Limb (tissue), 2 donors: ENCODE measurements around the gene CDK2.
A peak's percentile ranks its signal among the peaks of the same experiment; 100 is the strongest.
"Not testable (repeated sequence)": the region's sequence is repeated elsewhere in the genome, so short reads cannot be mapped to it uniquely, and the experiment has no call there.

Source experiments
- DNase-seq, 2 donors: peaks; one replicate each; pipeline ENCODE4 v3.0.0-alpha.2; 2016; ENCODE audit errors: extremely low spot score in 2 of 2

Gene CDK2

DNA sequence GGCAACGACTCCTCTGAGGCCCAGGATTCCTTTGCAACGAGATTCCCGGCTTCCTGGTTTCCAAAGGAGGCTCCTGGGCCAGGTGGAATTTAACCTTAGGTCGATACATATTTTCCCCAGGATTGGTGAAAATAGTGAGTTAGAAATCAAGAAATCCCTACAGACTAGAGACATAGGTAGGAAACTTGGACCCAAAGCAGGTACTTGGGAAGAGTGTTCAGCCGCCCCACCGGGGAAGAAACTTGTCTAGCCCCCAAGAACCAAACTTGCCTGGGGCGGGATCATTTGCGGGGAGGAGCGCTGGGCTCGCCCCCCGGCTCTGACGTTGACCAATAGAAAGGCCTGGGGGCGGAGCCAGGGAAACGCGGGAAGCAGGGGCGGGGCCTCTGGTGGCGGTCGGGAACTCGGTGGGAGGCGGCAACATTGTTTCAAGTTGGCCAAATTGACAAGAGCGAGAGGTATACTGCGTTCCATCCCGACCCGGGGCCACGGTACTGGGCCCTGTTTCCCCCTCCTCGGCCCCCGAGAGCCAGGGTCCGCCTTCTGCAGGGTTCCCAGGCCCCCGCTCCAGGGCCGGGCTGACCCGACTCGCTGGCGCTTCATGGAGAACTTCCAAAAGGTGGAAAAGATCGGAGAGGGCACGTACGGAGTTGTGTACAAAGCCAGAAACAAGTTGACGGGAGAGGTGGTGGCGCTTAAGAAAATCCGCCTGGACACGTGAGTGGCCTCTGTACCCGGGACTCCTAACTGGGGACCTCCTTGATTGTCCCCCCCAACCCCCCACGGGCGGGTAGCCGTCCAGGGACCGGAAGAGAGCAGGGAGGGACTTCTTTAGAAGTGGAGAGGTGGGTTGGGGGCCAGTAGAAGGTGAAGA, at the start of gene CDK2:
TSS of gene CDK2 (plus strand) at position 423 of the 874 bp plus-strand sequence. CDS start at position 602, 179 bp downstream.
- DNase-seq: peak; percentile 94

DNA sequence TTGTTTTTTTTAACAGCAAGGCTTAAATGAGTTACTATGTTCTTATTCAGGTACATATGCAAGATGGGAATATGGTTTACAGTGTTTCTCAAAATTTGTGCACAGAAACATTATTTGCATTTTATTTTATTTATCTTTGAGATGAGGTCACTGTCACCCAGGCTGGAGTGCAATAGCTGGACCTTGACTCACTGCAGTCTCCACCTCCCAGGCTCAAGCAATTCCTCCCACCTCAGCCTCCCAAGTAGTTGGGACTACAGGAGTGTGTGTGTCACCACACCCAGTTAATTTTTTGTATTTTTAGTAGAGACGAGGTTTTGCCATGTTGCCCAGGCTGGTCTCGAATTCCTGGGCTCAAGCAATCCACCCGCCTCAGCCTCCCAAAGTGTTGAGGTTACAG, 47.6 kb upstream of the CDK2 start:
- DNase-seq: not testable (repeated sequence)

DNA sequence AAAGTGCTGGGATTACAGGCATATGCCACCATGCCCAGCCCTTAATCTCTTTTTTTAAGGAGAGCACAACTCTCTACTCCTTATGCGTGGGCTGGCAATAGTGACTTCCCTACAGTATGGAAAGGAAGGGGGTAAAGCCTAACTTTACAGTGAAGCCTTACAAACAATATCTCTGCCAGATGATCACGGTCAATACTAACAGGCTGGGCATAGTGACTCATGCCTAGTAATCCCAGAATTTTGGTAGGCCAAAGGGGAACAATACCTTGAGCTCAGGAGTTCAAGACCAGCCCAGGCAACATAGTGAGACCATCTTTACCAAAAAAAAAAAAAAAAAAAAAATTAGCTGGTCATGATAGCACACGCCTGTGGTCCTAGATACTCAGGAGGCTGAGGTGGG, 44.5 kb upstream of the CDK2 start:
- no peak for DNase-seq

DNA sequence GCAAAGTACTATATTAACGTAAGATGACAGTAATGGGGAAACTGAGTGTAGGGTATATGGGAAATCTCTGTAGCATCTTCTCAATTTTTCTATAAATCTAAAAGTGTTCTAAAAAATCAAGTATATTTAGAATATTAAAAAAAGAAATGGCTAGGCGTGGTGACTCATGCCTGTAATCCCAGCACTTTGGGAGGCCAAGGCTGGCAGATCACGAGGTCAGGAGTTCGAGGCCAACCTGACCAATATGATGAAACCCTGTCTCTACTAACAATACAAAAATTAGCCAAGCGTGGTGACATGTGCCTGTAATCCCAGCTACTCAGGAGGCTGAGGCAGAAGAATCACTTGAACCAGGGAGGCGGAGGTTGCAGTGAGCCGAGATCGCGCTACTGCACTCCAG, 43.0 kb upstream of the CDK2 start:
- not testable (repeated sequence) for DNase-seq

DNA sequence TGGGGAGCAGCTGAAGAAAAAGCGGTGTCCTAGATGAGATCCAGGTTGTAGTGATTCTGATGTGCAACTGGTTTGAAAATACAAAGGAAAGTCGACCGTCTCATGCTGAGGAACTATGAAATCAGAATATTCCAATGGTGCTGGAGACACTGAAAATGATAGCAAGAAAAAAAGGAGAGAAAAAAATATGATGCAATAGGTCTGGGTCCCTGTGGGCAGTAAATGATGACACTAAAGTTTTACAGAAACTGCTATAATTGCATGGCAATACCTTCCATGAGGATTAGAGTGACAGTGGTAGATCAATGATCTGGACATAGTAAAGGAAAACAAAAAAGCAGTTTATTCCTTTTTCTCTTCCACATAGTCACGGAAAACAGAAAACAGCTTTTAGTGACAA, 41.3 kb upstream of the CDK2 start:
- DNase-seq: no peak

DNA sequence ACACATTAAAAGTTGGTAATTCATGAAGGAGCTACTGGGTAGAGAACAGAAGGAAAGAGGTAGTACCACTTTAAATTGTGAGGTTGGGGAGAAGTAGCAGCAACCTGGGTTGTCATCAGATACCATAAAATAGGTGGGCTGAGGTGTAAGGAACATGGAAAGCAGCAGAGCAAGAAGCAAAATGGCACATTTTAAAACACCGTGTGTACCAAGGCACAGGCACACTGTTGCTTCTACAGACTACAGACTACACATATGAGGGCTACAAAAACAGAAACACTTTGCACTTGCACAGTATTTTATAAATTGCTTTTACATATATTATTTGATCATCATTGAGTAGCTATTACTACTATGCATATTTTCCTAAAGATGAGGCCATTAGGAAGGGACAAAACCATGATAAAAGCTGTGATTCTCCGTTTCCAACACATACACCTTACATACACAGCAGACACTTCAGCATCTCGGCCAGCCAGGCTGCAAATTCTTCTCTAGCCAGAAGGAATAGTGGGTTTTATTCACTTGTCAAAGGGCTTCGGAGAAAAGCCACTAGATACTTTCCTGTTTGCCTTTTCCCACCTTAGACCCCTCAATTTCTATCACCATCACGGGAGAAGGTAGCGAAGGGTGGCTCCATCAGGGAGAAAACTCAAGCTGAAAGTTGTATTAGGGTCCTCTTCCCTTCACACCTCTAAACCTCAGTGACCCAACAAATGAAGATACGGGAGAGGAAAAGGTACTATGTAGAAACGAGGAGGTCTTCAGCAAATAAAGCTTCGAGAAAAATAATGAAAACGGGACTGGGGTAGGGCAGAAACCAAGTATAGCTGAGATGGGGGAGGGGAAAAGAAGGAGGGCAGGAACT, 40.5 kb upstream of the CDK2 start:
- no peak for DNase-seq

DNA sequence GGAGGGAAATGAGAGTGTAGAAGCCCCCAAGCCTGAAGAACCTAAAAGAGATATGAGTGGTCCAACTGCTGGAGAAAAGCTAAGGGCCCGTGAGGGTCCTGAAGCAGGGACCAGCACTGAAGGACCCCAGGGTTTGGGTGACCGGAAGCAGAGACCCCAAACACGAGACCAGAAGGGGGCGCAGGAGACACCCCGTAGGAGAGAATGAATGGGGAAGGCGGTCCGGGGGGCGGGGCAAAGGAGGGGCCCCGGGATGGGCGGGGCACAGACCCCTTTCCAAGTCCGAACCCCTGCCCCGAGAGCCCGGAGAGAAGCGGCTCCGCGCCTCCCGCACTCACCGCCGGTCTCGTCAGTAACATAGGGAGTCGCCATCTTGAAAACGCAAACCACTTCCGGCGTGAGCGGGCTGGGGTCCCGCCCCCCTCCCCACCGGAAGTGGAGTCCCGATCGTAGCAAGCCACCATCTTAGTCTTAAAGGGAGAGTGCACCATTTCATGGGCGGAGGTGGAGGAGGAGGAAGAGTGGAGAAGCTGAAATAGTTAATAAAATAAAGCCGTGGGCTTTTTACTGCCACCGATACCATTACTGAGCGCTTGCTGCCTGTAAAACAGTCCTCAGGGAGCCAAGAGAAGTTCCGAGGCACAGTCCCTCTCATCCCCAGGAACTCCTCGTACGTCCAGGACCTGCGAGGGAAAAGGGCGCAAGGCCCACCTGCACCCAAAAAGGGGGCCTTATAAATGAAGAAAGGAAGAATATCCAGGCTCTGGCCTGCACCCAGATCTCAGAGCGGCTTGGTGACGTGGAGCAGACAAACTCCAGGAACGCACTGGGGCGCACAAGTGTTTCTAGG, 39.7 kb upstream of the CDK2 start:
- peak; percentile 95 to 97 for DNase-seq

DNA sequence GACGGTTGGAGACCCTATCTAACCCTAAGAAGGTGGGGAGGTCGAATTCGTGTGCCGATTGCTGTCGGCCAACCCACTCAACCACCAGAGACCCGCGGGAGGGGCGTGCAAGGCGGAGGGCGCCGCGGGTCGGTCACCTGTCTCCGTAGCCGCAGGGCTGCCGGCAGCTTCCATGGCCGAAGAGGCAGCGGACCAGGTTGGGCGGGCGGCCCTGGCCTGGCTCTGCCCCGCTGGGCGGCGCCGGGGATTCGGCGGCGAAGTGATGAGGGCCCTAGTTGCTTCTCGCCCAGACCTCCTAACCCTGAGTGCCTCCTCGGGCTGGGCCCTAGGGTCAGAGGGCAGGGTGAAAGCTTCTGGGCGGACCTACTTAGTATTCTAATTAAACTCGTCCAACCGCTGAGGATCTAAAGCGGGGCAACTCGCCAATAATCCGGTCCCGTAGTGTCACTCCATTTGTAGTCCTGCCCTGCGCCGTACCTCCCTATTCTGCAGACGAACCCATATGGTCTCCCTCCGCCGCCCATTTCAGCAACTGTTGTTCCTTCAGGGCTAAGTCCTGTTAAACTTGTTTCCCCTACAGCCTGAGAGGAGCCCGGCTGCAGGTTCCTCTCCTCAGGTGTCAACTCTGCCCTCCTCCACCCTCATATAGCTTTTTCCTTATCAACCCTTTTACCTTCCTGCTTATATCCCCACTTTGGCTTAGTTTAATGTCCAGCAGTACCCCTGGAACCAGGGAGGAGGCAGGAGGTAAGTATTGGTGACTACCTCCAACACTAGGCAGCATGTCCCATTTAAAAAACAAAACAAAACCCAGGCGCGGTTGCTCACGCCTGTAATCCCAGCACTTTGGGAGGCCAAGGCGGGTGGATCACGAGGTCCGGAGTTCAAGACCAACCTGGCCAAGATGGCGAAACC, 38.8 kb upstream of the CDK2 start, which contains the start of gene PYM1:
TSS of gene PYM1 (minus strand) at position 307 of the 915 bp plus-strand sequence. CDS start at position 174, 133 bp downstream.
- peak; percentile 45 to 77 for DNase-seq

DNA sequence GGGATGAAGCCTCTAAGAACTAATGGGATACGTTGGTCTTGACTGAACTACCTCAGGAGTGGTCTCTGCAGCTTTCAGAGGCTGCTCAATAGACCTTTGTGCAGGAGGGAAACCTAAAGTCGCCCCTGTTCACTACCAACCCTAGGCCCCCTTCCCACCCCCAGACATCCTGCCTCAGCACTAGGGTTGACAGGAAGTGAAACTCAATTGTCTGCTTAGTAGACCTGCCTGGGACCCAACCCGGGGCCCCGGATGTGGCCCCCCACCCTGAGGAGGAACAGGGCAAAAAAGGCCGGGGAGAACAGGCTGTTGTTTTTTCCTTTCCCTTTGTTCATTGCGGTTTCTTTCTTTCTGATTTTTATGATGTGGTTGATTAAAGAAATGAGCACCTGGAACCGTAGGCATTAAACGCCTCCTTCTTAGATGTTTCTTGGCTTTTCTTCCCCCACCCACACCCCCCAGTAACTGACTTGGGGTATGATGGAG, 37.3 kb upstream of the CDK2 start:
- no peak for DNase-seq

DNA sequence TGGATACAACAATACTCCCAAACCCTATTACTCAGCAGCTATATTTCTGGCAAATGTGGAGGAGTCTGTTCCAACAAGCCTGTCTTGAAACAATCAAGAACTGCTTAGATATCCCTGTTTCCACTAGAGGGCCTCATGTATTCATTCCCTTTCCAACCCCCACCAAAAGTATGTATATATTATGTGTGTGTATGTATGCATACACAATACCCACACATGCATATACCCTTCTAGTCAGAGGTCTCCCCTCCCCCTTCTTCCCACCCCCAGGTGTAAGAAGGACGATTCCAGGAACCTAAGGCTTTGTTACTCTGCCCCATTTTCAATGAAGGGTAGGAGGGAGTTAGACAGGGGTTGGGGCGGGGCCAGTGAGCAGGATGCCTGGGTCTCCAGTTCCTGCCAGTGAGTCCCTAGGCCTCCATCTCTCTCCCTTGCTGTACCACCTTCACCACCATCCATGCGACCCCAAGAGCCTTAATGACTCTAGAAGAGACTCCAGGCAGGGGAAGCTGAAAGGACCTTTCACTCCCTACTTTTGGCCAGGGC, 35.8 kb upstream of the CDK2 start, which contains the start of gene DGKA:
TSS of gene DGKA (plus strand) at position 392 of the 546 bp plus-strand sequence. CDS start 5,342 bp downstream, outside the sequence.
- DNase-seq: peak; percentile 52 to 84

DNA sequence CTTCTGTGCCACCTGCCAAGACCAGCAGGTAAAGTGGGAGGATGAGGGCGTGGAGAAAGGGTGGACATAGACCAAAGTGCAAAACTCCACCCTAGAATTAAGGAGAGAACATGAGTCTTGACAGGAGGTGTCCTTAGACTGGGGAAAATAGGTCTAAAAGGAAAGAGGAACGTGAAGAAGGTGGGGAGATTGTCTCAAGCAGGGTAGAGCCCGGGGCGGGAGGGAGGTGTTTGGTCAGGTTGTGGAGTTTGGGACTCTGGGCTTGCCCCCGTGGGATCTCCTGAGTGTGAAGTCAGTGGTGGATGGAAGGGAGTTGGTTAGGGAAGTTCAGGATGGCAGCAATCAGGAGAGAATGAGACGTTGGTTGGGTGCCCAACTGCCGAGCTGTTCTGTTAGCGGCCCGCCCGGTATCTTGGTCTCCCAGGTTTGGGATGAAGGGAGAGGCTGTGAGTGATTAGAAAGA, 35.3 kb upstream of the CDK2 start:
- DNase-seq: no peak

DNA sequence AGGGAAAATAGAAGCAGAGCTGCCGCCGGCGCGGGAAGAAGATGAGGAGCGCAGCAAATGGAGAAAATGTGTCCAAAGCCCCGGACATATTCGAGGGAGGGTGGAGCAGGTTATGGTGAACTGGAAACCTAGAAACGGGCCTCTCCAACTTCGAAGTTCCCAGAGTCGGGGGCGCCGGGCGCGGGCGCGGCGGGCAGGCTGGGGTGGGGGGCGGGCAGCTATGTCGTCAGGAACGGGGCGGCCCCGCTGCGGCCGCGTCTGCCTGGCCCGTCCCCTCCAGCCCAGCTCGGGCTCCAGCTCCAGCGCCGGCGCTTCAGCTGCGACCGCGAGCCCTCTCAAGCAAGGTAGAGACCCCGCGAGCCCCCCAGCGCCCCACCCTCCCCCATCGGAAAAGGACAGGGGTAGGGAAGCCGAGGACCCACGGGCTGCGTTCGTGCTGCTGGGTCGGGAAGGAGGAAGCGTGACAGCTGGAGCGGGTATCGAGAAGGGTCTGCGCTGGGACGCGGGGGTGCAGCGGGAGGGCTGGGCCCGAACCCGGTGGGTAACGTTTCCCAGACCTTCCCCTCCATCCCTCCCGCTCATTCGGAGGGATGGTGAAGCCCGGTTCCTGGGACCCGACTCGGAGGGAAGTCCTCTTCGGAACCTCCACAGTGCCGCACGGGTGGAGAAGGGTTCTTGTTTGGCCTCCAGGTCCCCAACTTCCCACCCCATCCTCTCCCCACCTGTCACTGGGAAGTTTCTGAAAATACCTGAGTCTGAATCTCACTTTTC, 34.7 kb upstream of the CDK2 start:
- DNase-seq: peak; percentile 62 to 83

DNA sequence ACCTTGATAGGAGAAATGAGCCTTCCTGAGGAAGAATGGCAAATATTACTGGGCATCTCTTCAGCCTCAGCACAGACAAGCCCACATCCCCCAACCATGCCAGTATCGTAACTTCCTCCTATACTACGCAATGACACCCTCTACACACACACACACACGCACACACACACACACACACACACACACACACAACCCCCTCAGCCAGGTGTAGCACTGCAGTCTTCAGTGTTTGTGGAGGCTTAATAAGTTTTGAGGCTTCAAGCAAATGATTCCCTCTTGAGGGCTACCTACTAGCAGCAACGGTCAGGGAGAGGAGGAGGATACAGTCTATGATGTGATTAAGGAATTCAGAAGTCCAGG, 34.1 kb upstream of the CDK2 start:
- peak in 1 of 2 donors; percentile 57 for DNase-seq

DNA sequence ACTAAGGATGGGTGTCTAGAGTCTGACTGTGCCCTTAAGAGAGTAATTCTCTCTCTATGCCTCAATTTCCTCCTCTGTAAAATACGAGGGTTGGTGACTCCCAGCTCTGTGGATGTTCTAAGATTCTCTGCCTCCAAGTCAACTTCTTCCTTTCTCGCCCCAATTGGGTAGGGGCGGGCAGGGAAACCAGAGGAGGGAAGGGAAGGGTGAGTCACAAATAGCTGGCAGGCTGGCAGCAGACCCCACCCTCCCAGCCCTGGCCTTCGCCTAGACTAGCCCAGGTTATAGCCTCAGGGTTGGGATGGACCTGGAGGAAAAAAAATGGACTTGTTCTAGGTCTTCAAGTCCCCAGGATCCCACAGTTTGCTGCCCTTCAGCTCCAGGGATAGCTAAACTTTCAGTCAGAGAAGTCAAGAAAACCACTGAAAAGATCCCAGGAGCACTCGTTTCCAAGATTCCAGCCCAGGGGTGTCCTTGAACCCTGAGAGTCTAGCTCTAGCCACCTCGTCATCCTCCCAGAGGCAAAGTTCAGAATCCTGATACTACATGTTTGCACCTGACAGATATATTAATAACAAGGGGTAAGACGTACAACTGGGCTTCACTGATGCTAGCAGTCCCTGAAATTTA, 33.3 kb upstream of the CDK2 start:
- DNase-seq: peak in 1 of 2 donors; percentile 34

DNA sequence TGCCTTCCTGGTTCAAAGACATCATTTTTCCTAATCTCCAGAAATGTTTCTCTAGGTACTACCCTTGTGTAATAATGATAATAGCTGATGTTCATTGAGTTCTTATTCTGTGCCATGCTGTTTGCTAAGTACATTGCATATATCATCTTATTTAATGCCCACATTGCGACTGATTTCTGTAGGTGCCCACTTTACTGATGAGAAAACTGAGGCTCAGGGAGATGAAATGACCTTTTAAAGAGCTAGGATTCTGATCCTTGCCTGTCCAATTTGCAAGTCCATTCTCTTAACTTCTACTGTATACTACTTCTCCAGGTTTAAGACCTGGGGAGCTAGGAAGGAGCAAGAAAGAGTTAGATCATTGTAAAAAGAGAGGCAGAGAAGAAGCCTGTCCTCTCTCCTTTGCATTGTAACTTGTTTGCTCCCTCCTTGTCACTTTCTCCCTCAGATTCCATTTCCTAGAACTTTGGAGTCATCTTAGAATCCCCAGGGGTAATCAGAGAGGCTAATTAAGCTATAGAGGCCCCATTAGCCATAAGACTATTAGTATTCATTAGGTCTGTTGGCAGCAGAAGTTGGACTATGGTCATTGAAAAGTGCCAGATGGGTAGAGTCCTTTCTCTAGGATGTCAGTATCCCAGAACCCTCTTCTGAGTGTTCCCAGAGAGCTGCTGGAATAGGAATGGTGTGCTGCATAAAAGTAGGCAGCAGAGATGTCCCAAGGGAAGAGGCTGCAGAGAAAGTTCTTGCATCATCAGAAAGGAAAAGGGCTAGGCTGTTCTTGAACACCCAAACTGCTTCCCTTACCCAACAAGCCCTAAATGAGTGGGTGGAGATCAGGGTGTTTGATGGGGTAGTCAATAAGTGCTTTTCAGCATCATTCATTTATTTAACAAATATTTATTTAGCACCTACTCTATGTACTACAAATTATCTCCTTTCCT, 32.6 kb upstream of the CDK2 start:
- DNase-seq: no peak

DNA sequence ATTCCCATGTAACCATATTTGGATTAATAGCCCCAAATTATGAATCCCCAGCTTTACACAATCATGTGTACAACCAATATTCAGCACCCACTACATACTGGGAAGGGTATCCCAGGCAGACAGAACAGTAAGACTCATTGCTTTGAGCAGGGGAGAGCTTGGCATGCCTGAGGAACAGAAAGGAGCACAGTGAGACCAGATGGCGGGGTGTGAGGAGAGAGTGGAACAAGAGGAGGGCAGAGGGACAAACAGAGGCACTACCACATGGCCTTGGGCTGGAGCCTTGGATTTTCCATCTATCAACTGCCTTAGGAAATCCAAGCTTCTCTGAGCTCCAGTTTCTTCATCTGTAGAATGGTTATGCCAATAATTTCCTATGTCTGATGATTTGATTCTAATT, 31.9 kb upstream of the CDK2 start:
- no peak for DNase-seq

DNA sequence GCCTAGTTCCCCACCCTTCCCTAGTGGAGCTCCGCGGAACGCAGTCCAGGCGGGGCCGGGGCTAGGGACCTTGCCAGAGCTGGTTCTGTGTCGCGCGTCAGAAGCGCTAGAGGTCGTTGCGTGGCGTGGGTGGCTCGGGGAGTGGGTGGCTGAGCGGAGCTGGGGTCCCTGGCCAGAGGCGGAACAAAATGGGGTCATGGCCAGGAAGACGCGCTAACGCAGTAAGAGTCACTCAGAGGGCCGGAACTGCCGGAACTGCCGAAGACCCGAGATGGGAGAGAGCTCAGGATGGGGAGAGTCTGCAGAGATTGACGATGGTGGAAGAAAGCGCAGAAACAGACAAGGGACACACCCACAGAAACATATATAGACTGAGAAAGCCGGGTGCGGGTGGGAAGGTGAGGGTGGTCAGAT, 30.9 kb upstream of the CDK2 start:
- DNase-seq: peak in 1 of 2 donors; percentile 34
